Neuronal stem cell (in vitro differentiated cells): ENCODE measurements around the gene TMEM127.

Experiments
- DNase-seq: peaks from one replicate; pipeline ENCODE4 v3.0.0-alpha.2; 2013; ENCODE audit warnings: low spot score
- H2AFZ ChIP-seq: one replicate; pipeline ENCODE4 v1.6.1; 2013; ENCODE audit warnings: mild to moderate bottlenecking, low read length, inconsistent platforms
- H2AK5ac ChIP-seq: 2 replicates; pipeline ENCODE4 v1.6.1; 2013; ENCODE audit warnings: low read depth, mild to moderate bottlenecking, inconsistent platforms, low read length, moderate library complexity, mixed read lengths
- H2BK120ac ChIP-seq: 2 replicates; pipeline ENCODE4 v1.6.1; 2013; ENCODE audit warnings: low read depth, mild to moderate bottlenecking, inconsistent platforms, low read length, moderate library complexity, mixed read lengths
- H2BK12ac ChIP-seq: one replicate; pipeline ENCODE4 v1.6.1; 2013; ENCODE audit warnings: low read length, inconsistent platforms
- H2BK15ac ChIP-seq: 2 replicates; pipeline ENCODE4 v1.6.1; 2013; ENCODE audit warnings: mild to moderate bottlenecking, low read length, inconsistent platforms, mixed read lengths
- H2BK5ac ChIP-seq: one replicate; pipeline ENCODE4 v1.6.1; 2013; ENCODE audit warnings: inconsistent platforms, mild to moderate bottlenecking, low read length, moderate library complexity
- H3K14ac ChIP-seq: one replicate; pipeline ENCODE4 v1.6.1; 2013; ENCODE audit warnings: low read length, inconsistent platforms
- H3K18ac ChIP-seq: 2 replicates; pipeline ENCODE4 v1.6.1; 2013; ENCODE audit warnings: low read length, inconsistent platforms
- H3K23ac ChIP-seq: 2 replicates; pipeline ENCODE4 v1.6.1; 2013; ENCODE audit warnings: low read depth, mild to moderate bottlenecking, mixed read lengths, low read length, inconsistent platforms; ENCODE audit not compliant: poor library complexity
- H3K27ac ChIP-seq: replicated peaks from 3 replicates; pipeline ENCODE4 v1.5.1; 2013; ENCODE audit warnings: low read length, inconsistent platforms
- H3K27me3 ChIP-seq, 3 experiments: 2 replicates each; pipeline ENCODE4 v1.6.1; 2013; ENCODE audit warnings: low read length in 3 of 3, mild to moderate bottlenecking in 2 of 3, inconsistent platforms in 1 of 3, low read depth in 1 of 3, mixed read lengths in 1 of 3, moderate library complexity in 1 of 3; ENCODE audit not compliant: control insufficient read depth in 3 of 3, insufficient read depth in 3 of 3
- H3K36me3 ChIP-seq, 2 donors: replicated peaks in 1 of 2; 2 replicates each; pipeline ENCODE4 v1.6.1; 2013; ENCODE audit warnings: low read length in 2 of 2; ENCODE audit not compliant: control insufficient read depth in 2 of 2, insufficient read depth in 2 of 2
- H3K4ac ChIP-seq: 2 replicates; pipeline ENCODE4 v1.6.1; 2013; ENCODE audit warnings: inconsistent platforms, mild to moderate bottlenecking, low read length, moderate library complexity
- H3K4me1 ChIP-seq, 2 donors: 1 replicate in 1 of 2; 2 replicates in 1 of 2; pipeline ENCODE4 v1.6.1; 2013; ENCODE audit warnings: low read length in 2 of 2, low read depth in 1 of 2; ENCODE audit not compliant: control insufficient read depth in 2 of 2, insufficient read depth in 1 of 2
- H3K4me2 ChIP-seq: one replicate; pipeline ENCODE4 v1.6.1; 2013; ENCODE audit warnings: mild to moderate bottlenecking, low read length, inconsistent platforms; ENCODE audit not compliant: insufficient read depth, poor library complexity, severe bottlenecking
- H3K4me3 ChIP-seq, 2 donors: 2 replicates each; pipeline ENCODE4 v1.5.1; 2013; ENCODE audit warnings: low read length in 2 of 2, mild to moderate bottlenecking in 2 of 2, inconsistent platforms in 1 of 2, moderate library complexity in 1 of 2
- H3K79me1 ChIP-seq: one replicate; pipeline ENCODE4 v1.6.1; 2013; ENCODE audit warnings: low read depth, mild to moderate bottlenecking, inconsistent platforms, low read length, moderate library complexity
- H3K9ac ChIP-seq: one replicate; pipeline ENCODE4 v1.6.1; 2013; ENCODE audit warnings: mild to moderate bottlenecking, low read depth, low read length, inconsistent platforms; ENCODE audit not compliant: poor library complexity
- H3K9me3 ChIP-seq, 2 donors: replicated peaks in 1 of 2; 2 replicates each; pipeline versions ENCODE3 to v1.6.1; 2013; ENCODE audit warnings: low read length in 2 of 2, mild to moderate bottlenecking in 2 of 2, inconsistent platforms in 1 of 2, low read depth in 1 of 2, mixed read lengths in 1 of 2, moderate library complexity in 1 of 2; ENCODE audit not compliant: control insufficient read depth in 2 of 2, insufficient read depth in 1 of 2
- H4K8ac ChIP-seq: one replicate; pipeline ENCODE4 v1.6.1; 2013; ENCODE audit warnings: low read depth, mild to moderate bottlenecking, inconsistent platforms, low read length, moderate library complexity
- H4K91ac ChIP-seq: one replicate; pipeline ENCODE4 v1.6.1; 2013; ENCODE audit warnings: low read length, low read depth, mild to moderate bottlenecking, inconsistent platforms; ENCODE audit not compliant: poor library complexity
- WGBS, 2 donors: extraction: QIAGEN DNeasy Blood & Tissue Kit; methylation state at CpG; one replicate each; pipeline ENCODE4 v1.1.7; 2013; ENCODE audit warnings: missing lambda C conversion rate in 2 of 2, mixed read lengths in 1 of 2; ENCODE audit not compliant: insufficient read length in 2 of 2, insufficient replicate concordance in 1 of 2; ENCODE audit errors: extremely low coverage in 2 of 2; 5-methylcytosine and 5-hydroxymethylcytosine counted together

TMEM127 gene

DNA sequence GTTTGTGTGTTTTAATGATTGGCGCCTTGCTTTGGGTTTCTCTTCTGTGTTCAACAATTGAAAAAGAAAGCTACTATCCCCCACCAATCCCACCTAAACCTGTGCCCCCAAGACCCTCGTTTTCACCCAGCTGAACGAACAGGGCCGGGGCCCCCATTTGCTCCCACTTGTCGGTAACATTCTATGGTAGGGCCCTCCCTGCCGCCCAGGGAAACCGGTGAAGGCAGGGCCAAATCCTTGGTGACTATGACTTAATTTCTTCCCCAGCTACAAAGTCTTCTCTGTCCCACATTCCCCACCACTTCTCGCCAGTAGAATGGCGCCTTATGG lies 40.1 kb upstream of the TMEM127 start:
- peak overlapping the region; percentile 55 for H2BK5ac ChIP-seq
- DNase-seq, result no peak
- no peak overlapping the region for H3K4ac ChIP-seq
- H3K9ac ChIP-seq, result peak overlapping the region; percentile 37
- no peak overlapping the region for H4K91ac ChIP-seq
- H3K4me3 ChIP-seq, result peak overlapping the region; percentile 77 to 93
- H2BK12ac ChIP-seq, result no peak overlapping the region
- no peak overlapping the region for H4K8ac ChIP-seq
- no peak overlapping the region for H3K23ac ChIP-seq
- H3K9me3 ChIP-seq, result no peaks in the 10 kb centered on the region
- H3K27ac ChIP-seq, result no peak overlapping the region
- peak overlapping the region; percentile 83 for H3K4me2 ChIP-seq
- H2AK5ac ChIP-seq, result peak overlapping the region; percentile 67
- H2BK120ac ChIP-seq, result no peak overlapping the region
- WGBS, 2 donors, result no CpG with 5 or more reads among the region's 9 CpGs
- peaks cover 2% of the 10 kb centered on the region for H3K79me1 ChIP-seq
- no peak overlapping the region for H2BK15ac ChIP-seq
- H2AFZ ChIP-seq, result peak overlapping the region; percentile 88
- peaks cover 5 to 12% of the 10 kb centered on the region in 2 donors for H3K4me1 ChIP-seq
- H3K27me3 ChIP-seq, result no peaks in the 10 kb centered on the region
- no peak overlapping the region for H3K14ac ChIP-seq
- H3K36me3 ChIP-seq, result peaks cover 25 to 37% of the 10 kb centered on the region in 2 donors
- no peak overlapping the region for H3K18ac ChIP-seq

DNA sequence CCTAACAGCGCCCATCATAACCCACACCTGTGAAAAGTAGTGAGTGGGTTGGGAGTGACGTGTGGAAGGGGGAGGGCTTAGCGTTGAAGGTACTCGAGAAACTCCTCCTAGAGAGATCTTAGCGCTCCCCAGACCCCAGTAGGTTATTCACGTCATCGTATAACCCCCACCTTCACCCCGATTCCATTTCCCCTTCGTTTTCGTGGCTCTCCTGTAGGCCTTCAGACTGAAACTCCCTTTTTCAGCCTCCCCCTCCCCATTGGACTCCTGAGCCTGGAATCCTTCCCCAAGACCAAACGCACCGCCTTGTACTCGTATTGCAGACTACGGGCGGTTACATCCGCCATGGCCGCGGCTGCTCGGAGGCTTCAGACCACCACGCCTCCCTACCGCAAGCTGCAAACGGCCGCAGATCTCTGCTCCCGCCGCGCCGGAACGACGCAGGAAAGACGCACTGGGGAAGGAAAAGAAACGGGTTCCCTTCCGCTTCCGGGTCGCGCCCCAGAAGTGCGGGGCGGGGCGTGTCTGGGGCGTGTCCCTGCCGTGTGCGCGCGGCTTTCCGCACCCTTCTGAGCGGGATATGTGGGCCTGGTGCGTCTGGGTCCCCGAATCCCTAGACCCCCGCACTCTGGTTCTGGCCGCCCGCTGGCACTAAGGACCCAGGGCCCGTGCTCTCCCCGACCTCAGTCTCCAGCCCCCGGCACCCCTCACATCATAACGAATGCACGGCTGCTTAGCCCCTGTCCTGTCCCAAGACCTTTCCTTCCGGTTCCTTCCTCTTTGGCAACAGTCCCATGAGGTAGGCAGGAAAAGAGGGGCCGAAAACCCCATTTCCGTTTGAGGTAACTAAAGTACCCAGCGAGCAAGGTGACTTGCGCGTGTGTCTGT lies 39.5 kb upstream of the TMEM127 start, which contains the start of gene SNRNP200:
Gene SNRNP200, minus strand, starts transcription at position 456 of the 888 bp plus-strand sequence. Its CDS starts 109 bp downstream, at position 347.
- Histone ChIP-seq H4K91ac (no peak within 1 kb of the TSS), H2AFZ (peak within 1 kb of the TSS; percentile 88), H3K4ac (no peak within 1 kb of the TSS), H2BK12ac (no peak within 1 kb of the TSS), H2AK5ac (peak within 1 kb of the TSS; percentile 67), H4K8ac (no peak within 1 kb of the TSS), H2BK15ac (no peak within 1 kb of the TSS), H3K27ac (peak within 1 kb of the TSS; percentile 80), H3K23ac (peak within 1 kb of the TSS; percentile 86), H2BK5ac (peak within 1 kb of the TSS; percentile 55), H3K9me3 (no peaks in the 10 kb centered on the region), H3K27me3 (no peaks in the 10 kb centered on the region), H3K18ac (peak within 1 kb of the TSS; percentile 86), H3K4me3 (peak within 1 kb of the TSS; percentile 77 to 93), H3K79me1 (peaks cover 2% of the 10 kb centered on the region), H3K4me2 (peak within 1 kb of the TSS; percentile 83), H3K36me3 (peaks cover 27 to 42% of the 10 kb centered on the region in 2 donors), H2BK120ac (no peak within 1 kb of the TSS), H3K14ac (peak within 1 kb of the TSS; percentile 86), H3K4me1 (peaks cover 5 to 12% of the 10 kb centered on the region in 2 donors), H3K9ac (peak within 1 kb of the TSS; percentile 92)
- DNase-seq, result peak; percentile 80
- no CpG with 5 or more reads among the region's 61 CpGs for WGBS, 2 donors

DNA sequence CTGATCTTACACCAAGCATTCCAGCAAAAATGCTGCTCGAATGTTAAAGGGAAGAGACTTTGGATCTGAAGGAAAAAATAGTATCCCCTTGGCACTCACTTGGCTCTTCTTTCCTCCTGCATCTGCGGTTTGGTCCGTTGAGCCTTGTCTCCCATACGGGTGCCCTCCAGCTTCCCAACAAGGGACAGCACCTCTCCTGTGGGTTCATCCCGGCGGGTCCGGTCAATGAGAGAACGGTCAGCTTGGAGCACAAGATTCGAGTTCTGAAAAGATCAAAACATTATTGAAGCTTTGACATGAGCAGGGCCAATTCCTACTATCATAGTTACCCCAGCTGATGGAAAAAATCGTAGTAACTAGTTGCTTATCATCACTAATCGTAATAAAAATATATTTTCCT lies 38.8 kb upstream of the TMEM127 start:
- no peak overlapping the region for H2BK12ac ChIP-seq
- H3K14ac ChIP-seq, result no peak overlapping the region
- H3K4me1 ChIP-seq, result peaks cover 5 to 12% of the 10 kb centered on the region in 2 donors
- no peak overlapping the region for H2AK5ac ChIP-seq
- no peaks in the 10 kb centered on the region for H3K27me3 ChIP-seq
- peak overlapping the region; percentile 72 for H3K4me2 ChIP-seq
- H3K18ac ChIP-seq, result no peak overlapping the region
- H3K9me3 ChIP-seq, result no peaks in the 10 kb centered on the region
- peaks cover 2% of the 10 kb centered on the region for H3K79me1 ChIP-seq
- H2BK15ac ChIP-seq, result no peak overlapping the region
- no peak overlapping the region for H3K9ac ChIP-seq
- H4K8ac ChIP-seq, result no peak overlapping the region
- no peak overlapping the region for H2AFZ ChIP-seq
- H2BK5ac ChIP-seq, result no peak overlapping the region
- H3K36me3 ChIP-seq, result peaks cover 29 to 49% of the 10 kb centered on the region in 2 donors
- no CpG with 5 or more reads among the region's 11 CpGs for WGBS, 2 donors
- no peak for DNase-seq
- H4K91ac ChIP-seq, result no peak overlapping the region
- H3K4ac ChIP-seq, result no peak overlapping the region
- H3K4me3 ChIP-seq, result peak overlapping the region; percentile 77 to 93
- no peak overlapping the region for H3K23ac ChIP-seq
- no peak overlapping the region for H3K27ac ChIP-seq
- H2BK120ac ChIP-seq, result no peak overlapping the region

DNA sequence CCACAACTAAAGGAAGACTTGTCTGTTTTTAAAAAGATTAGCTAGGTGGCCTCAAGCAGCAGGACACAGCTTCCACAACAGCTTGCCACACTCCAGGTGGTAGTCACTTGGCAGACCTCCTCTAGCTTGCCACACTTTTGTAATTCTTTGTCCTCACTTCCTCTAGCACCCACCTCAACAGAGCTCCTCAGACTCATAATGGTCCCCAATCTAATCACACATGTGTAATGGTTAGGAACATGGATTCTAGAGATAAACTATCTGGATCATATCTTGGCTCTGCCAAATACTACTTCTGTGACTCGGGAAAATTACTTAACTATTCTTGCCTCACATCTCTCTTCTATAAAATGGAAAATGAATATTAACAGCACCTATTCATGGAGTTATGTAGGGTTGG lies 36.1 kb upstream of the TMEM127 start:
- Histone ChIP-seq H4K8ac (no peak overlapping the region), H2AFZ (no peak overlapping the region), H3K4me1 (peaks cover 5 to 12% of the 10 kb centered on the region in 2 donors), H4K91ac (no peak overlapping the region), H3K79me1 (peaks cover 2% of the 10 kb centered on the region), H2BK15ac (no peak overlapping the region), H2AK5ac (no peak overlapping the region), H2BK12ac (no peak overlapping the region), H3K9ac (no peak overlapping the region), H3K14ac (no peak overlapping the region), H2BK5ac (no peak overlapping the region), H3K18ac (no peak overlapping the region), H2BK120ac (no peak overlapping the region), H3K27ac (no peak overlapping the region), H3K4ac (no peak overlapping the region), H3K27me3 (no peaks in the 10 kb centered on the region), H3K23ac (no peak overlapping the region), H3K4me2 (no peak overlapping the region), H3K9me3 (no peaks in the 10 kb centered on the region), H3K4me3 (no peak overlapping the region), H3K36me3 (peaks cover 55 to 76% of the 10 kb centered on the region in 2 donors)
- DNase-seq, result no peak
- WGBS, 2 donors, result no CpG with 5 or more reads among the region's 1 CpG
